WTC11 (cell line): ENCODE data around the gene DAAM2. TPM values are rescaled to one million over a fixed set of nuclear protein-coding genes. Genes with fewer than 3 reads are reported as not detected.

Experiments
- ATAC-seq: fragments of 200-7000 bp; cut with Tn5 transposase; 2 replicates; pipeline ENCODE4 v1.10.0; 2021; ENCODE audit warnings: mild to moderate bottlenecking, moderate library complexity
- CTCF ChIA-PET: fragments of 300-600 bp; sonication (Branson Sonifier 250); formaldehyde crosslinking; loops from one replicate; lab custom pipeline; 2021; ENCODE audit warnings: antibody characterized with exemption; lab: Charles Lee
- POLR2A ChIA-PET: fragments of 350-600 bp; sonication (Branson Sonifier 250); formaldehyde crosslinking; loops from one replicate; lab custom pipeline; 2021; ENCODE audit warnings: antibody characterized with exemption; lab: Charles Lee
- DNase-seq: peaks from one replicate; pipeline ENCODE4 v3.0.0; 2021; ENCODE audit warnings: low spot score
- H3K27ac Mint-ChIP-seq: 2 replicates; pipeline ENCODE4 v1.8.0; 2021; ENCODE audit warnings: mixed read lengths
- H3K27me3 Mint-ChIP-seq: 2 replicates; pipeline ENCODE4 v1.8.0; 2021; ENCODE audit warnings: low read depth, mild to moderate bottlenecking, moderate library complexity, mixed read lengths
- H3K36me3 Mint-ChIP-seq: 2 replicates; pipeline ENCODE4 v1.8.0; 2021; ENCODE audit warnings: mixed read lengths
- H3K4me1 Mint-ChIP-seq: 2 replicates; pipeline ENCODE4 v1.8.0; 2022; ENCODE audit warnings: mixed read lengths
- H3K4me3 Mint-ChIP-seq: 2 replicates; pipeline ENCODE4 v1.8.0; 2021; ENCODE audit warnings: mild to moderate bottlenecking, moderate library complexity, mixed read lengths
- H3K9me3 Mint-ChIP-seq: 2 replicates; pipeline ENCODE4 v1.8.0; 2021; ENCODE audit warnings: mixed read lengths
- AFF4 ChIP-seq: sonication (generic); formaldehyde crosslinking; IDR thresholded peaks from 2 replicates; pipeline ENCODE4 v1.8.1; 2023; ENCODE audit warnings: mild to moderate bottlenecking, missing genetic modification reagents, borderline replicate concordance
- ATF6 ChIP-seq: sonication (generic); formaldehyde crosslinking; IDR thresholded peaks from 2 replicates; pipeline ENCODE4 v1.8.1; 2023; ENCODE audit warnings: mild to moderate bottlenecking, missing genetic modification reagents
- GABPB1 ChIP-seq: sonication (generic); formaldehyde crosslinking; IDR thresholded peaks from 2 replicates; pipeline ENCODE4 v1.8.1; 2023; ENCODE audit warnings: mild to moderate bottlenecking, missing genetic modification reagents
- NFYB ChIP-seq: sonication (generic); formaldehyde crosslinking; conservative IDR thresholded peaks from 2 replicates; pipeline ENCODE4 v1.8.0; 2022; ENCODE audit warnings: low read depth, missing genetic modification reagents
- NR3C1 ChIP-seq: sonication (generic); formaldehyde crosslinking; conservative IDR thresholded peaks from 2 replicates; pipeline ENCODE4 v1.8.1; 2023; ENCODE audit warnings: low read depth, mild to moderate bottlenecking, missing genetic modification reagents
- PRDM15 ChIP-seq: sonication (generic); formaldehyde crosslinking; IDR thresholded peaks from 2 replicates; pipeline ENCODE4 v1.8.0; 2022; ENCODE audit warnings: missing genetic modification reagents
- PREB ChIP-seq: sonication (generic); formaldehyde crosslinking; IDR thresholded peaks from 2 replicates; pipeline ENCODE4 v1.8.1; 2022; ENCODE audit warnings: mild to moderate bottlenecking, missing genetic modification reagents, moderate library complexity, borderline replicate concordance
- RORB ChIP-seq: fragments of 250-450 bp; sonication (Bioruptor Pico); IDR thresholded peaks from 2 replicates; pipeline ENCODE4 v1.9.0; 2021; ENCODE audit warnings: mild to moderate bottlenecking
- SMAD3 ChIP-seq: sonication (generic); formaldehyde crosslinking; IDR thresholded peaks from 2 replicates; pipeline ENCODE4 v1.8.0; 2022; ENCODE audit warnings: missing genetic modification reagents, mild to moderate bottlenecking, borderline replicate concordance
- STAT6 ChIP-seq: sonication (generic); formaldehyde crosslinking; conservative IDR thresholded peaks from 2 replicates; pipeline ENCODE4 v1.8.1; 2023; ENCODE audit warnings: mild to moderate bottlenecking, low read depth, missing genetic modification reagents, moderate library complexity
- USF1 ChIP-seq: sonication (generic); formaldehyde crosslinking; IDR thresholded peaks from 2 replicates; pipeline ENCODE4 v1.8.0; 2022; ENCODE audit warnings: mild to moderate bottlenecking, missing genetic modification reagents
- USF2 ChIP-seq: sonication (generic); formaldehyde crosslinking; IDR thresholded peaks from 2 replicates; pipeline ENCODE4 v1.8.1; 2023; ENCODE audit warnings: mild to moderate bottlenecking, missing genetic modification reagents, moderate library complexity
- ZNF138 ChIP-seq: sonication (generic); formaldehyde crosslinking; conservative IDR thresholded peaks from 2 replicates; pipeline ENCODE4 v1.8.1; 2022; ENCODE audit warnings: mild to moderate bottlenecking, moderate library complexity, missing genetic modification reagents
- total RNA-seq: library from RNA; stranded (reverse); gene quantifications from 3 replicates; pipeline ENCODE4 v1.2.3, GENCODE V29; 2021

The DAAM2 gene
- total RNA-seq, 1 experiment from 2014 or later = 2.0 TPM

GRCh38 chr6:39819676-39820075 is 27.5 kb downstream of the DAAM2 start:
- H3K9me3 Mint-ChIP-seq = no peaks in the 10 kb centered on the region
- no peak overlapping the region for H3K4me3 Mint-ChIP-seq
- no peak for DNase-seq
- TF ChIP-seq PRDM15 (CRISPR knock-in tag) = no peak
- TF ChIP-seq, all 79 proteins: peak for 0
- CTCF ChIA-PET = no interaction called here
- no peak overlapping the region for H3K27ac Mint-ChIP-seq
- H3K4me1 Mint-ChIP-seq = peaks cover 37% of the 10 kb centered on the region
- ATAC-seq = no peak
- H3K36me3 Mint-ChIP-seq = no peaks in the 10 kb centered on the region
- peaks cover 12% of the 10 kb centered on the region for H3K27me3 Mint-ChIP-seq
- POLR2A ChIA-PET = no interaction called here

GRCh38 chr6:39820553-39820952 is 28.4 kb downstream of the DAAM2 start:
- CTCF ChIA-PET = no interaction called here
- ATAC-seq (no peak), DNase-seq (no peak)
- no peak overlapping the region for H3K4me3 Mint-ChIP-seq
- no peaks in the 10 kb centered on the region for H3K9me3 Mint-ChIP-seq
- POLR2A ChIA-PET = no interaction called here
- peaks cover 16% of the 10 kb centered on the region for H3K27me3 Mint-ChIP-seq
- no peaks in the 10 kb centered on the region for H3K36me3 Mint-ChIP-seq
- peaks cover 38% of the 10 kb centered on the region for H3K4me1 Mint-ChIP-seq
- no peak overlapping the region for H3K27ac Mint-ChIP-seq
- no peak for TF ChIP-seq NFYB
- no peak for TF ChIP-seq NR3C1 (CRISPR knock-in tag)
- no peak for TF ChIP-seq GABPB1 (CRISPR knock-in tag)
- no peak for TF ChIP-seq SMAD3 (CRISPR knock-in tag)
- TF ChIP-seq PRDM15 (CRISPR knock-in tag) = no peak
- no peak for TF ChIP-seq ATF6
- no peak for TF ChIP-seq PREB (CRISPR knock-in tag)
- no peak for TF ChIP-seq RORB
- TF ChIP-seq USF2 = no peak
- no peak for TF ChIP-seq STAT6 (CRISPR knock-in tag)
- TF ChIP-seq ZNF138 = no peak
- no peak for TF ChIP-seq AFF4 (CRISPR knock-in tag)
- no peak for TF ChIP-seq USF1 (CRISPR knock-in tag)
